Smooth muscle cell (in vitro differentiated cells): ENCODE results near the gene SYNM. TPM values are rescaled to one million over a fixed set of nuclear protein-coding genes. Genes with fewer than 3 reads are reported as not detected.

Experiments
- DNase-seq: peaks from one replicate; lab custom pipeline; 2025; ENCODE audit not compliant: unreplicated experiment; lab: John Stamatoyannopoulos, UW
- H2AFZ ChIP-seq: fragments of 200-600 bp; sonication (generic); 2 replicates; pipeline ENCODE4 v1.6.0; 2016; ENCODE audit warnings: antibody characterized with exemption, low read depth, mild to moderate bottlenecking
- H3F3A ChIP-seq: fragments of 200-600 bp; sonication (generic); 2 replicates; pipeline ENCODE4 v1.6.0; 2017; ENCODE audit warnings: antibody characterized with exemption, low read depth
- H3K27ac ChIP-seq: fragments of 200-600 bp; sonication (generic); 2 replicates; pipeline ENCODE4 v1.5.1; 2016; ENCODE audit warnings: low read depth, mild to moderate bottlenecking
- H3K27me3 ChIP-seq: fragments of 200-600 bp; sonication (generic); 2 replicates; pipeline ENCODE4 v1.6.1; 2016; ENCODE audit warnings: low read depth, mild to moderate bottlenecking
- H3K36me3 ChIP-seq: fragments of 200-600 bp; sonication (generic); 2 replicates; pipeline ENCODE4 v1.5.1; 2016; ENCODE audit warnings: low read depth
- H3K4me1 ChIP-seq: fragments of 200-600 bp; sonication (generic); 2 replicates; pipeline ENCODE4 v1.5.1; 2016; ENCODE audit warnings: low read depth
- H3K4me2 ChIP-seq: fragments of 200-600 bp; sonication (generic); 2 replicates; pipeline ENCODE4 v1.6.0; 2016; ENCODE audit warnings: mild to moderate bottlenecking
- H3K4me3 ChIP-seq: fragments of 200-600 bp; sonication (generic); 2 replicates; pipeline ENCODE4 v1.5.1; 2016; ENCODE audit warnings: mild to moderate bottlenecking
- H3K79me2 ChIP-seq: fragments of 200-600 bp; sonication (generic); 2 replicates; pipeline ENCODE4 v1.6.0; 2016; ENCODE audit warnings: low read depth, mild to moderate bottlenecking
- H3K9ac ChIP-seq: fragments of 200-600 bp; sonication (generic); 2 replicates; pipeline ENCODE4 v1.6.0; 2016; ENCODE audit warnings: low read depth
- H3K9me3 ChIP-seq: fragments of 200-600 bp; sonication (generic); replicated peaks from 2 replicates; pipeline ENCODE4 v1.5.1; 2016; ENCODE audit warnings: low read depth
- H4K20me1 ChIP-seq: fragments of 200-600 bp; sonication (generic); 2 replicates; pipeline ENCODE4 v1.6.0; 2016; ENCODE audit warnings: low read depth
- WGBS: methylation state at CpG from one replicate; pipeline ENCODE4 v1.1.7; 2016; ENCODE audit warnings: low lambda C conversion rate; 5-methylcytosine and 5-hydroxymethylcytosine counted together
- polyA plus RNA-seq: library from polyadenylated mRNA; unstranded; fragments of >200 nt; fragmentation: Nextera tagmentation; extraction: Ambion mirVana; gene quantifications from 2 replicates; pipeline ENCODE4 v1.2.1, GENCODE V29; 2016
- total RNA-seq: library from RNA; depleted of rRNA; stranded (reverse); fragments of >200 nt; gene quantifications from 2 replicates; pipeline ENCODE4 v1.2.3, GENCODE V29; 2014
- TF ChIP-seq, protein P1 (sequence below): fragments of 200-600 bp; sonication (generic); IDR thresholded peaks from 2 replicates; pipeline ENCODE4 v1.5.1; 2017; ENCODE audit warnings: borderline replicate concordance, mild to moderate bottlenecking, antibody characterized with exemption; ENCODE audit not compliant: insufficient read depth, poor library complexity, severe bottlenecking

SYNM gene
- total and polyA plus RNA-seq, 2 experiments from 2014 or later = 1.3 to 3.0 TPM

DNA sequence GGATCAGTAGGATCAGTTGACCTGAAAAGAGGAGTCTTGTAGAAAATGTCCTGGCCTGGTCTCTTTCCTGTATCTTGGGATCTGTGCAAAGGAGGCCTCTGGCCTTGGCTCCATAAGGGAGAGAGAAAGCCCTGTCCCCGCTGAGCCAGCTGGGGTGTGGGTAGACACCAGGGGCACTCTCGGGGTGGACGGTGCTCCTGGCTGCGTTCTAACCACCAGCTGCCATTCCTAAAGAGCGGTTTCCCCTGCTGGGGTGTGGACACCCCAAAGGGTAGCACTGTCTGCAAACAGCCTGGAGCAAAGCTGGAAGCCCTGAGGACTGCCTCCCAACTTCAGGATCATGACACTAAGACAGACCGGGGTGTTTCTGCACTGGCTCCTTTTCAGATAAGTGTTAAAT lies 23.5 kb downstream of the SYNM start:
- H3K4me3 ChIP-seq = no peak overlapping the region
- no peak overlapping the region for H3K9ac ChIP-seq
- H3K9me3 ChIP-seq = no peaks in the 10 kb centered on the region
- no peaks in the 10 kb centered on the region for H3K36me3 ChIP-seq
- no peaks in the 10 kb centered on the region for H3K27me3 ChIP-seq
- no peak overlapping the region for H2AFZ ChIP-seq
- no peaks in the 10 kb centered on the region for H3K79me2 ChIP-seq
- TF ChIP-seq, protein P1, sequence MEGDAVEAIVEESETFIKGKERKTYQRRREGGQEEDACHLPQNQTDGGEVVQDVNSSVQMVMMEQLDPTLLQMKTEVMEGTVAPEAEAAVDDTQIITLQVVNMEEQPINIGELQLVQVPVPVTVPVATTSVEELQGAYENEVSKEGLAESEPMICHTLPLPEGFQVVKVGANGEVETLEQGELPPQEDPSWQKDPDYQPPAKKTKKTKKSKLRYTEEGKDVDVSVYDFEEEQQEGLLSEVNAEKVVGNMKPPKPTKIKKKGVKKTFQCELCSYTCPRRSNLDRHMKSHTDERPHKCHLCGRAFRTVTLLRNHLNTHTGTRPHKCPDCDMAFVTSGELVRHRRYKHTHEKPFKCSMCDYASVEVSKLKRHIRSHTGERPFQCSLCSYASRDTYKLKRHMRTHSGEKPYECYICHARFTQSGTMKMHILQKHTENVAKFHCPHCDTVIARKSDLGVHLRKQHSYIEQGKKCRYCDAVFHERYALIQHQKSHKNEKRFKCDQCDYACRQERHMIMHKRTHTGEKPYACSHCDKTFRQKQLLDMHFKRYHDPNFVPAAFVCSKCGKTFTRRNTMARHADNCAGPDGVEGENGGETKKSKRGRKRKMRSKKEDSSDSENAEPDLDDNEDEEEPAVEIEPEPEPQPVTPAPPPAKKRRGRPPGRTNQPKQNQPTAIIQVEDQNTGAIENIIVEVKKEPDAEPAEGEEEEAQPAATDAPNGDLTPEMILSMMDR = no peak
- no peak for DNase-seq
- peaks cover 7% of the 10 kb centered on the region for H3K4me1 ChIP-seq
- no peaks in the 10 kb centered on the region for H4K20me1 ChIP-seq
- WGBS = 98% methylated on average over 6 of the region's 6 CpGs
- H3K27ac ChIP-seq = no peak overlapping the region
- no peak overlapping the region for H3K4me2 ChIP-seq
- H3F3A ChIP-seq = peaks cover 9% of the 10 kb centered on the region

DNA sequence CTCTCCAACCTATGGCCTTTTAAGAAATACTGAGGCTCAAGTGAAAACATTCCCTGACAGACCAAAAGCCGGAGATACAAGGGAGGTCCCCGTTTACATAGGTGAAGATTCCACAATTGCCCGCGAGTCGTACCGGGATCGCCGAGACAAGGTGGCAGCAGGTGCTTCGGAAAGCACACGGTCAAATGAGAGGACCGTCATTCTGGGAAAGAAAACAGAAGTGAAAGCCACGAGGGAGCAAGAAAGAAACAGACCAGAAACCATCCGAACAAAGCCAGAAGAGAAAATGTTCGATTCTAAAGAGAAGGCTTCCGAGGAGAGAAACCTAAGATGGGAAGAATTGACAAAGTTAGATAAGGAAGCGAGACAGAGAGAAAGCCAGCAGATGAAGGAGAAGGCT lies 24.8 kb downstream of the SYNM start:
- no peaks in the 10 kb centered on the region for H3K36me3 ChIP-seq
- H3K27me3 ChIP-seq = no peaks in the 10 kb centered on the region
- TF ChIP-seq, protein P1 = no peak
- no peaks in the 10 kb centered on the region for H3K9me3 ChIP-seq
- no peak overlapping the region for H3K4me2 ChIP-seq
- H3K27ac ChIP-seq = no peak overlapping the region
- no peaks in the 10 kb centered on the region for H3K79me2 ChIP-seq
- H3F3A ChIP-seq = peaks cover 4% of the 10 kb centered on the region
- no peak for DNase-seq
- no peak overlapping the region for H2AFZ ChIP-seq
- no peaks in the 10 kb centered on the region for H4K20me1 ChIP-seq
- no peak overlapping the region for H3K9ac ChIP-seq
- whole genome bisulfite sequencing = 94% methylated on average over 16 of the region's 16 CpGs
- no peak overlapping the region for H3K4me3 ChIP-seq
- no peaks in the 10 kb centered on the region for H3K4me1 ChIP-seq

DNA sequence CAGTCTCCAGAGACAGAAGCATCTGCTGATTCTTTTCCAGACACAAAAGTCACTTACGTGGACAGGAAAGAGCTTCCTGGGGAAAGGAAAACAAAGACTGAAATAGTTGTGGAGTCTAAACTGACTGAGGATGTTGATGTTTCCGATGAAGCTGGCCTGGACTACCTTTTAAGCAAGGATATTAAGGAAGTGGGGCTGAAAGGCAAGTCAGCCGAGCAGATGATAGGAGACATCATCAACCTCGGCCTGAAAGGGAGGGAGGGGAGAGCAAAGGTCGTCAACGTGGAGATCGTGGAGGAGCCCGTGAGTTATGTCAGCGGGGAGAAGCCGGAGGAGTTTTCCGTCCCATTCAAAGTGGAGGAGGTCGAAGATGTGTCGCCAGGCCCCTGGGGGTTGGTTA lies 25.4 kb downstream of the SYNM start:
- no peak overlapping the region for H3K27ac ChIP-seq
- no peaks in the 10 kb centered on the region for H3K27me3 ChIP-seq
- H4K20me1 ChIP-seq = no peaks in the 10 kb centered on the region
- no peak overlapping the region for H3K9ac ChIP-seq
- TF ChIP-seq, protein P1 = no peak
- no peak overlapping the region for H3K4me2 ChIP-seq
- no peaks in the 10 kb centered on the region for H3K9me3 ChIP-seq
- no peaks in the 10 kb centered on the region for H3K36me3 ChIP-seq
- WGBS = 93% methylated on average over 13 of the region's 13 CpGs
- H2AFZ ChIP-seq = no peak overlapping the region
- H3K4me3 ChIP-seq = no peak overlapping the region
- H3K4me1 ChIP-seq = no peaks in the 10 kb centered on the region
- H3K79me2 ChIP-seq = no peaks in the 10 kb centered on the region
- no peaks in the 10 kb centered on the region for H3F3A ChIP-seq
- DNase-seq = no peak

DNA sequence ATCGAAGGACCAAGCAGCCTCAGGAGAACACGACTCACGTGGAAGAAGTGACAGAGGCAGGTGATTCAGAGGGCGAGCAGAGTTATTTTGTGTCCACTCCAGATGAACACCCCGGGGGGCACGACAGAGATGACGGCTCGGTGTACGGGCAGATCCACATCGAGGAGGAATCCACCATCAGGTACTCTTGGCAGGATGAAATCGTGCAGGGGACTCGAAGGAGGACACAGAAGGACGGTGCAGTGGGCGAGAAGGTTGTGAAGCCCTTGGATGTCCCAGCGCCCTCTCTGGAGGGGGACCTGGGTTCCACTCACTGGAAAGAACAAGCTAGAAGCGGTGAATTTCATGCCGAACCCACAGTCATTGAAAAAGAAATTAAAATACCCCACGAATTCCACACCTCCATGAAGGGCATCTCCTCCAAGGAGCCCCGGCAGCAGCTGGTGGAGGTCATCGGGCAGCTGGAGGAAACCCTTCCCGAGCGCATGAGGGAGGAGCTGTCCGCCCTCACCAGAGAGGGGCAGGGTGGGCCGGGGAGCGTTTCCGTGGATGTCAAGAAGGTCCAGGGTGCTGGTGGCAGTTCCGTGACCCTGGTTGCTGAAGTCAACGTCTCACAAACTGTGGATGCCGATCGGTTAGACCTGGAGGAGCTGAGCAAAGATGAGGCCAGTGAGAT lies 26.0 kb downstream of the SYNM start:
- Histone ChIP-seq H3K9ac (no peak overlapping the region), H3K27me3 (no peaks in the 10 kb centered on the region), H3F3A (no peaks in the 10 kb centered on the region), H3K27ac (no peak overlapping the region), H3K79me2 (no peaks in the 10 kb centered on the region), H3K36me3 (no peaks in the 10 kb centered on the region), H3K4me2 (no peak overlapping the region), H3K4me3 (no peak overlapping the region), H3K9me3 (no peaks in the 10 kb centered on the region), H4K20me1 (no peaks in the 10 kb centered on the region), H3K4me1 (no peaks in the 10 kb centered on the region), H2AFZ (no peak overlapping the region)
- no peak for DNase-seq
- WGBS = 97% methylated on average over 30 of the region's 30 CpGs
- TF ChIP-seq, protein P1 = no peak
